Activated T-helper 2 cell treated with anti-CD3 and anti-CD28 coated beads, Interferon-gamma antibody, Interleukin-2, Interleukin-4, amounts not matched to agents 10 μg/mL and 5 μg/mL and 100 μg/mL, durations not matched to agents 14 hours and 24 hours and 36 hours (primary cell): ENCODE data around the gene PAM16. TPM values are rescaled to one million over a fixed set of nuclear protein-coding genes. Genes with fewer than 3 reads are reported as not detected.
"Not testable (repeated sequence)": the region's sequence is repeated elsewhere in the genome, so short reads cannot be mapped to it uniquely, and the experiment has no call there.

Experiments
- DNase-seq: peaks from one replicate; pipeline ENCODE4 v3.0.0; 2021; ENCODE audit warnings: low spot score
- H3K27ac Mint-ChIP-seq: one replicate; pipeline ENCODE4 v1.8.0; 2021; ENCODE audit warnings: mixed read lengths
- H3K27me3 Mint-ChIP-seq: one replicate; pipeline ENCODE4 v1.8.0; 2021; ENCODE audit warnings: low read depth, mixed read lengths
- H3K36me3 Mint-ChIP-seq: one replicate; pipeline ENCODE4 v1.8.0; 2021; ENCODE audit warnings: low read depth, mixed read lengths
- H3K4me1 Mint-ChIP-seq: one replicate; pipeline ENCODE4 v1.8.0; 2021; ENCODE audit warnings: low read depth, mixed read lengths
- H3K4me3 Mint-ChIP-seq: one replicate; pipeline ENCODE4 v1.8.0; 2021; ENCODE audit warnings: low read depth, mild to moderate bottlenecking, moderate library complexity, mixed read lengths
- H3K9me3 Mint-ChIP-seq: one replicate; pipeline ENCODE4 v1.8.0; 2021; ENCODE audit warnings: mixed read lengths
- intact Hi-C: fragments of 100-400 bp; cut with micrococcal nuclease; formaldehyde crosslinking; loops from one replicate; pipeline ENCODE4 v1.15.1; 2023
- total RNA-seq: library from RNA; stranded (reverse); gene quantifications from 2 replicates; pipeline ENCODE4 v1.2.3, GENCODE V29; 2022

PAM16 gene
- total RNA-seq, 1 donor from 2014 or later, result 73.8 TPM

GRCh38 chr16:4349332-4349731 lies 1.8 kb downstream of the PAM16 start:
- Mint-ChIP-seq H3K36me3 (peaks cover 17% of the 10 kb centered on the region), H3K27me3 (no peaks in the 10 kb centered on the region), H3K9me3 (no peaks in the 10 kb centered on the region), H3K27ac (no peak overlapping the region), H3K4me3 (peak overlapping the region; percentile 13), H3K4me1 (peaks cover 4% of the 10 kb centered on the region)
- intact Hi-C loops, result no loop called here
- no peak for DNase-seq

GRCh38 chr16:4347765-4348509 lies 3.2 kb downstream of the PAM16 start:
- H3K36me3 Mint-ChIP-seq, result peaks cover 12% of the 10 kb centered on the region

GRCh38 chr16:4347010-4347409 lies 4.1 kb downstream of the PAM16 start:
- intact Hi-C loops, result no loop called here
- Mint-ChIP-seq H3K27me3 (no peaks in the 10 kb centered on the region), H3K36me3 (peaks cover 12% of the 10 kb centered on the region), H3K27ac (no peak overlapping the region), H3K4me3 (no peak overlapping the region), H3K4me1 (peaks cover 4% of the 10 kb centered on the region), H3K9me3 (no peaks in the 10 kb centered on the region)
- DNase-seq, result no peak

More at GRCh38 chr16:4347765-4348509, 3.2 kb downstream of the PAM16 start:
- DNase-seq, result no peak
- no peaks in the 10 kb centered on the region for H3K27me3 Mint-ChIP-seq
- no peaks in the 10 kb centered on the region for H3K9me3 Mint-ChIP-seq
- no peak overlapping the region for H3K4me3 Mint-ChIP-seq
- no peak overlapping the region for H3K27ac Mint-ChIP-seq
- intact Hi-C loops, result no loop called here
- peaks cover 4% of the 10 kb centered on the region for H3K4me1 Mint-ChIP-seq

GRCh38 chr16:4345836-4346781 lies 5.0 kb downstream of the PAM16 start:
- intact Hi-C loops, result no loop called here
- H3K4me1 Mint-ChIP-seq, result no peaks in the 10 kb centered on the region
- H3K9me3 Mint-ChIP-seq, result no peaks in the 10 kb centered on the region
- H3K36me3 Mint-ChIP-seq, result peaks cover 11% of the 10 kb centered on the region
- H3K27me3 Mint-ChIP-seq, result no peaks in the 10 kb centered on the region
- H3K4me3 Mint-ChIP-seq, result no peak overlapping the region
- no peak overlapping the region for H3K27ac Mint-ChIP-seq
- DNase-seq, result no peak

GRCh38 chr16:4344983-4345835 lies 5.9 kb downstream of the PAM16 start:
- H3K4me1 Mint-ChIP-seq, result no peaks in the 10 kb centered on the region
- H3K27me3 Mint-ChIP-seq, result no peaks in the 10 kb centered on the region
- intact Hi-C loops, result no loop called here

GRCh38 chr16:4344300-4344982 lies 6.7 kb downstream of the PAM16 start:
- H3K9me3 Mint-ChIP-seq, DNase-seq, H3K4me1 Mint-ChIP-seq, H3K36me3 Mint-ChIP-seq, H3K4me3 Mint-ChIP-seq, H3K27me3 Mint-ChIP-seq, intact Hi-C loops, H3K27ac Mint-ChIP-seq: not testable (repeated sequence)

More at GRCh38 chr16:4344983-4345835, 5.9 kb downstream of the PAM16 start:
- Mint-ChIP-seq H3K27ac (no peak overlapping the region), H3K9me3 (no peaks in the 10 kb centered on the region), H3K36me3 (peaks cover 5% of the 10 kb centered on the region), H3K4me3 (no peak overlapping the region)
- no peak for DNase-seq

- no peaks in the 10 kb centered on the region for H3K9me3 Mint-ChIP-seq
- no peaks in the 10 kb centered on the region for H3K4me1 Mint-ChIP-seq
- H3K27ac Mint-ChIP-seq, result no peak overlapping the region
- no peak overlapping the region for H3K4me3 Mint-ChIP-seq
- intact Hi-C loops, result no loop called here
- H3K36me3 Mint-ChIP-seq, result peaks cover 3% of the 10 kb centered on the region
- no peaks in the 10 kb centered on the region for H3K27me3 Mint-ChIP-seq
- no peak for DNase-seq
Measured at GRCh38 chr16:4342866-4343744, 8.0 kb downstream of the PAM16 start.

GRCh38 chr16:4341250-4341649 lies 9.9 kb downstream of the PAM16 start:
- Mint-ChIP-seq H3K9me3 (no peaks in the 10 kb centered on the region), H3K4me1 (no peaks in the 10 kb centered on the region), H3K27ac (no peak overlapping the region), H3K36me3 (peaks cover 3% of the 10 kb centered on the region), H3K27me3 (no peaks in the 10 kb centered on the region), H3K4me3 (no peak overlapping the region)
- intact Hi-C loops, result no loop called here
- no peak for DNase-seq

GRCh38 chr16:4340443-4340842 lies 10.7 kb downstream of the PAM16 start:
- intact Hi-C loops, result no loop called here
- DNase-seq, result no peak
- no peak overlapping the region for H3K4me3 Mint-ChIP-seq
- H3K36me3 Mint-ChIP-seq, result peaks cover 3% of the 10 kb centered on the region
- H3K27ac Mint-ChIP-seq, result no peak overlapping the region
- H3K27me3 Mint-ChIP-seq, result no peaks in the 10 kb centered on the region
- H3K9me3 Mint-ChIP-seq, result no peaks in the 10 kb centered on the region
- no peaks in the 10 kb centered on the region for H3K4me1 Mint-ChIP-seq

- Mint-ChIP-seq H3K9me3 (no peaks in the 10 kb centered on the region), H3K36me3 (peaks cover 3% of the 10 kb centered on the region), H3K27ac (no peak overlapping the region), H3K4me3 (no peak overlapping the region), H3K4me1 (no peaks in the 10 kb centered on the region), H3K27me3 (no peaks in the 10 kb centered on the region)
- intact Hi-C loops, result no loop called here
- DNase-seq, result no peak
Measured at GRCh38 chr16:4339909-4340308, 11.2 kb downstream of the PAM16 start.

- no peaks in the 10 kb centered on the region for H3K4me1 Mint-ChIP-seq
- no peak overlapping the region for H3K4me3 Mint-ChIP-seq
- H3K27me3 Mint-ChIP-seq, result no peaks in the 10 kb centered on the region
- intact Hi-C loops, result no loop called here
- H3K9me3 Mint-ChIP-seq, result no peaks in the 10 kb centered on the region
- DNase-seq, result no peak
- H3K36me3 Mint-ChIP-seq, result peaks cover 3% of the 10 kb centered on the region
- no peak overlapping the region for H3K27ac Mint-ChIP-seq
Measured at GRCh38 chr16:4339455-4339854, 11.7 kb downstream of the PAM16 start.
